ENCODE data around the gene DLGAP4.
"Not testable (repeated sequence)": the region's sequence is repeated elsewhere in the genome, so short reads cannot be mapped to it uniquely, and the experiment has no call there.

Gene DLGAP4

DNA sequence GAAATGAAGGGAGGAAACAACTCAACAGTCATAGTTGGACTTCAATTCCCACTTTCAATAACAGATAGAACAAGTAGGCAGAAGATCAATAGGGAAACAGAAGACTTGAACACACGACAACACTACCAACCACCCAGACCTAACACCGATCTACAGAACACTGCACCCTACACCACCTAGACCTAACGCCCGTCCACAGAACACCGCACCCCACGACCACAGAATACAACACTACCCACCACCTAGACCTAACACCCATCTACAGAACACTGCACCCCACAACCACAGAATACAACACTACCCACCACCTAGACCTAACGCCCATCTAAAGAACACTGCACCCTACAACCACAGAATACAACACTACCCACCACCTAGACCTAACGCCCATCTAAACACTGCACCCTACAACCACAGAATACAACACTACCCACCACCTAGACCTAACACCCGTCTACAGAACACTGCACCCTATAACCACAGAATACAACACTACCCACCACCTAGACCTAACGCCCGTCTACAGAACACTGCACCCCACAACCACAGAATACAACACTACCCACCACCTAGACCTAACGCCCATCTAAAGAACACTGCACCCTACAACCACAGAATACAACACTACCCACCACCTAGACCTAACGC, 258.1 kb downstream of the DLGAP4 start:
- DNase-seq (ENCODE audit: low read depth in 2 of 2), result not testable (repeated sequence)

DNA sequence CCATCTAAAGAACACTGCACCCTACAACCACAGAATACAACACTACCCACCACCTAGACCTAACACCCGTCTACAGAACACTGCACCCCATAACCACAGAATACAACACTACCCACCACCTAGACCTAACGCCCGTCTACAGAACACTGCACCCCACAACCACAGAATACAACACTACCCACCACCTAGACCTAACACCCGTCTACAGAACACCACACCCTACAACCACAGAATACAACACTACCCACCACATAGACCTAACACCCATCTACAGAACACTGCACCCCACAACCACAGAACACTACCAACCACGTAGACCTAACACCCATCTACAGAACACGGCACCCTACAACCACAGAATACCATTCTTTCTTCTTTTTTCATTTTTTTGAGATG, 258.6 kb downstream of the DLGAP4 start:
- not testable (repeated sequence) for DNase-seq (ENCODE audit: low read depth in 2 of 2)

DNA sequence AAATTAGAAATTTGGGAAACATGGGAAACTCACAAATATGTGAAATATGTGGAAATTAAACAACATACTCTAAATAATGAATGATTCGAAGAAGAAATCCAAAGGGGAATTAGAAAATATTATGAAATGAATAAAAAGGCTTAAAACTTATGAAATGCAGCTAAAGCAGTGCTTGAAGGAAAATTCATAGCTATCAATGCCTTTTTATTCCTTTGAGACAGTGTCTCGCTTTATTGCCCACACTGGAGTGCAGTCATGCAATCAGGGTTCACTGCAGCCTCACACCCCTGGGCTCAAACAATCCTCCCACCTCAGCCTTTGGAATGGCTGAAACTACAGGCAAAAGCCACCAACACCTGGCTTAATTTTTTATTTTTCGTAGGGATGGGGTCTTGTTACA, 259.4 kb downstream of the DLGAP4 start:
- no peak for DNase-seq (ENCODE audit: low read depth in 2 of 2)

DNA sequence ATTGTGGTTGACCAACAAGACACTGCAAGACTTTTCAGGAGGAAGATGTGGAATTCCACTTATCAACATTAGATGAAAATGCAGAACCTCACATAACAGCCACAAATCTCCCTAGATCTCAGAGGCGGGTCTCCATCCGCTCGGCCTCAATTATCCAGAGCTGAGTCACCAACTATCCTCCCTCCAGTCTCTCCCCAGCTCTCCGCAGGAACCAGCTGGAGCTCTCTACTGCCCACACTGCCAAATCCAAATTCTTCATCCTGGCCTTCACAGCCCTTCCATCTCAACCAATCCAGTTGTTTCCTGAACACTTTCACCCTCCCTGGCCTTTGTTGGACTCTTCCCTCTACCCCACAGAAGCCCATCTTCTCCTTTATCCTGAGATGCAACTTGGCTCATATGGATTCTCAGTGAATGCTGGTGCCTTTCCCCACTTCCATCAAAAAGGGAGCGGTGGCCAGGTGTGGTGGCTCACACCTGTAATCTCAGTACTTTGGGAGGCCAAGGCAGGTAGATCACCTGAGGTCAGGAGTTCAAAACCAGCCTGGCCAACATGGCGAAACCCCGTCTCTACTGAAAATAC, 263.8 kb downstream of the DLGAP4 start:
- no peak for DNase-seq (ENCODE audit: low read depth in 2 of 2)

DNA sequence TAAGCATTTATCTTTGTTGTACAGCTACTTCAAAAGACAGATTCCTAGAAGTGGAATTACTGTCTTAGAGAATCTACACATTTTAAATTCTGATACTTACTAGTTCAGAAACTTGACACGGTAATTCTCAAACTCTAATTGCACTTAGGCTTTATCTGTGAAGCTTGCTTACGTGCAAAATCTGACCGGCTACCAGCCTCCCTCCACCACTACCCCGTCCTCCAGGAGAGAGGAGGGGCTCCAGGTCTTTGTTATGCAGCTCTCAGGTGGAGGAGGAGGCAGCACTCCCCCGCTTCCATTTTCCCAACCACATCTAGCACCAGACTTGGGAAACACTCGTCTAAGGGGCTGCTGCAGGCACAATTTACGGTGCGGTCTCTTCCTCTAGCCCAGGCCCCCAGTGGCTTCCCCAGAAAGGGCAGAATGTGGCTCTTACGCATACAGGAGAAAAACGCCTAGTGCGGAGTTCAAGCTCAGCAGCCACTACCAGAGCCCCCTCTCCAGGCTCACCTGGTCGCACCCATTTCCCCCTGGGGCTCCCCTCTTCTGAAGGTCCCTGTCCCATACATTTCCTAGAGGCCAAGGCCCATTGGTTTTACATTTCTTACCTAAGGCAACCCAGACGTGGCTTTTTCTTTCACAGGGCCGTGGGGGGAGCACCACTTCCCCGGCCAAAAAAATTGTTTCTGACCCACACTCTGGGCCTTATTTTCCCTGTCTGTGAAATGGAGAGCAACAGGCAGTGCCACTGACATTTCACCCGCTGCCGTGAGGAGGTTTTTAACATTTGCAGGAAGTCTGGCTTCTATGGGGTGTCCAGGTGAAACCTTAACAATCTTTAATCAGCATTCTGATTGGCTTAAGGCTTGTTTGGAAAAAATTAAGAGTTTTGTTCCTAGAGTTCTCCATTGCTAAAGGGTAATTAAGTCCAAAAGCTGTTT, 265.7 kb downstream of the DLGAP4 start:
- DNase-seq (ENCODE audit: low read depth in 2 of 2), result no peak

DNA sequence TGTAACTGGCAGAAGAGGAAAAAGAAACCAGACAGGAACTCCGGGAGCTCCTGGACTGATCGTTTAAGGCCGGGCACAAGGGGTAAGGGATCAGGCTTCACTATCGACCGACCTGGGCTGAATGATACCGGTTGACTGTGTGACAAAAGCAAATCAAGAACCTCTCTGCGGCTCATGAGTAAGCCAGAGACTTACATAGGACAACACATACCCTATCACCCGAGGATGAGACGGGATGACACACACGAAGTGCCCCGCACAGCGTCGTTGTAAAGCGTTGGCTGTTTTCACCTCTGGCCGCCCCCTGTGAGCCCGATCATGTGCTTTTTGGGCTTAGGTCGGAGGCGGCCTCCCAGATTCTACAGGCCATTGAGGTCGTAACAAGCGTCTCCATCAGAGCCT, 266.6 kb downstream of the DLGAP4 start:
- peak; percentile 65 to 67 for DNase-seq (ENCODE audit: low read depth in 2 of 2)

DNA sequence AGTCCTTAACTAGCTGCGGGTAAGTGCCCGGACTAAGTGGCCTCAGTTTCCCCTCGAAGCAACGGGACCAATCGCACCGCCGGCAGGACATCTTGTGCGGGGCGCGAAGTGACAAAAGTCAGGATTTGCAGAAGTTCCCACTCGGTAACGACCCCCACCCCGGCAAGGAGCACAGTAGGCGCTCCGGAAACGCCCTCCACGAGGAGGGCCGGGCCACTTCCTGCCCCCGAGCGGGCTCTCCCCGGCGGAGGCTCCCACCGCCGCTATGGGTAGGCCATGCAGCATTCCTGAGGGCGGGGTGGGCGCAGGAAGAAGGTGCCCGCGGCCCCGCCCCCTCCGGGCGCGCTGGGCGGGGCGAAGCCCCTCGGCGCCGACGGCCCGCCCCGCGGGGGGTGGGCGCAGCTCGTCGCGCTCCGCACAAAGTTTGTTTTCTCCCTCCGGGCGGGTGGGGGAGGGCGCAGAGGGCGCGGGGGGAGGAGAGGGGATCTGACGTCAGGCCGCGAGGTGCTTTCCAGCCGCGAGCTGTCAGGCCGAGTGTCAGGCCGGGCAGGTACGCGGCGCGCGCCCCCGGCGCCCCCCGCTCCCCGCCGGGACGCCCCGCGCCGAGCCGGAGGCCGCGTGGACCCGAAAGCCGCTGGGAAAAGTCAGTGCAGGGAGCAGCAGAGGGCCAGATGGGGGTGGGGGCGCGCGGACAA, 267.1 kb downstream of the DLGAP4 start, which contains the start of gene TGIF2:
TSS of gene TGIF2 (plus strand) at position 495 of the 695 bp plus-strand sequence. CDS start 5,178 bp downstream, outside the sequence.
- peak; percentile 84 to 90 for DNase-seq (ENCODE audit: low read depth in 2 of 2)

DNA sequence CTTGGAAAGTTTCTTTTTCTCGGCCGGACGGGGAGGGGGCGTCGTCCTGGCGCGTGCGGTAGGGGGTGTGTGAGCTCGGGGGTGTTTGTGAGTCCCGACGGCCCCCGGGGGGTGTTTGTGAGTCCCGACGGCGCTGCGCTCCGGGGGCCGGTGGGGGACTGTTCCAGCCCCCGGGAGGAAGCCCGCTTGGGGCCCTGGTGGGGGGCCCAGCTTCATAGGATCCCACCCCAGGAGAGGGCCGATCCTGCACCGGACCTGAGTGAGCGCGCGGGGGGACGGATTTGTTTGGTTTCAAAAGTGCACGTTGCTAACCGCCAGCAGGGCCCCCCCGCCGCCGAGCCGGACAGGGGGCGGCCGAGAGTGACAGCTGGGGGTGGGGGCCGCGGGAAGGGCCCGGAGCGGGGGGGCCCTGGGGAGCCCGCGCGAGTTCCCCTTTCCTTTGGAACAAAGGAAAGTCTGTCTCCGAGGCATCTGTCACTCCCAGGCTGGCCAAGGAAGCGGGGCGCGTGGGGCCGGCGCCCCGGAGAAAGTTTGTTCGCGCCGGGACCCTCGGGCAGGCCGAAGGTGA, 267.7 kb downstream of the DLGAP4 start:
- DNase-seq (ENCODE audit: low read depth in 2 of 2), result peak in 1 of 2 donors; percentile 41

DNA sequence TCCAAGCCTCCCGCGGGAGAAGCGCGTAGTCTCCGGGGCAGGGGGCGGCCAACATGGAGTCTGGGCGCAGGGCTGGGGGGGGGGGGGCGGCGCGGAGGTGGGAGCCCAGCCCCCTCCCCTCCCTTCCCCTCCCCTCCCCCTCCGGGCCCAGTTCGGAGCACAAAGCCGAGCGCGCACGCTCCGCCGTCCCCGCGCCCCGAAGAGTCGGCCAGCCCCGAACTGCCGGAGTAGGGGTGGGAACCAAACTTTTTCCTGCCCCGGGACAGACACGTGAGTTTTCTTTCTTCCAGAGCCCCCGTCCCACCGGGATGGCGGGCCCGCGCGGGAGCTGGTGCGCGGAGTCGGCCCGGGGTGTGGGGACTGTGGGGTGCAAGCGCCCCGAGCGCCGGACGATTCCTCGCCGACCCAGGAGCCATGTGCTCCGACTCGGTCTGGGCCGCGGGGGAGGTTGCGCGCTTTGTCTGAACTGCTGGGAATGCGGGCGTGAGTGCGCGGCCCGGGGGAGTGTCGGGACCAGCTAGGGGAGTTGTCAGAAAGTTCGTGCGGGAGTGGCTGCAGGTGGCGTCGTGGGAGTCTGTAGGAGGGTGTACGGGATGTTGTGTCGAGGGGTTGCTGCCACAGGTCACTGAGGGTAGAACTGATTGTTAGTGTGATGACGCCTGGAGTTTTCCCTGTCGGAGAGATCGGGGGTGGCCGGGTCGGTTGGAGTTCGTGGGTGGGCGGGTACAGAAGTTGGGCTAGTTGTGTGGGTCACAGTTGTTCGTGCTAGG, 268.4 kb downstream of the DLGAP4 start:
- DNase-seq (ENCODE audit: low read depth in 2 of 2), result peak; percentile 60 to 73

DNA sequence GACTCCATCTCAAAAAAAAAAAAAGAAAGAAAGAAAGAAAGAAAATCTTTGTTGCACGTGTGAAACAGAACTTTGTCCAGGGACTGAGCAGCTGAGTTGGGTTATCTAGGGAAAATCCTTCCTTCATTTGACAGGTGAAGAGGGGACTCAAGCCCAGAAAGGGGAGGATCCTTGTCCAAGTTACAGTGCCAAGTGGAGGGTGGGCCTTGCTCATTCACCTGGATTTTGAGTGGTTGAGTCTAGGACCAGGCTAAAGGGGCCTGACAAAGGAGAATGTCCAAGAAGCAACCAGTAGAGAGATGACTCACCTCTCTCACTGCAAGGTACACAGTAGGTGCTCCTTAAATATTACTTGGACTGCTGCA, 269.9 kb downstream of the DLGAP4 start:
- no peak for DNase-seq (ENCODE audit: low read depth in 2 of 2)
